ENCODE results near the gene PSTPIP1. TPM values are rescaled to one million over a fixed set of nuclear protein-coding genes. Genes with fewer than 3 reads are reported as not detected.

The PSTPIP1 gene
- polyA plus RNA-seq, 5 donors, result 1.1 to 3.1 (median 1.9) TPM

GRCh38 chr15:77042245-77042919 is 47.5 kb downstream of the PSTPIP1 start:
- no peak for DNase-seq

DNA sequence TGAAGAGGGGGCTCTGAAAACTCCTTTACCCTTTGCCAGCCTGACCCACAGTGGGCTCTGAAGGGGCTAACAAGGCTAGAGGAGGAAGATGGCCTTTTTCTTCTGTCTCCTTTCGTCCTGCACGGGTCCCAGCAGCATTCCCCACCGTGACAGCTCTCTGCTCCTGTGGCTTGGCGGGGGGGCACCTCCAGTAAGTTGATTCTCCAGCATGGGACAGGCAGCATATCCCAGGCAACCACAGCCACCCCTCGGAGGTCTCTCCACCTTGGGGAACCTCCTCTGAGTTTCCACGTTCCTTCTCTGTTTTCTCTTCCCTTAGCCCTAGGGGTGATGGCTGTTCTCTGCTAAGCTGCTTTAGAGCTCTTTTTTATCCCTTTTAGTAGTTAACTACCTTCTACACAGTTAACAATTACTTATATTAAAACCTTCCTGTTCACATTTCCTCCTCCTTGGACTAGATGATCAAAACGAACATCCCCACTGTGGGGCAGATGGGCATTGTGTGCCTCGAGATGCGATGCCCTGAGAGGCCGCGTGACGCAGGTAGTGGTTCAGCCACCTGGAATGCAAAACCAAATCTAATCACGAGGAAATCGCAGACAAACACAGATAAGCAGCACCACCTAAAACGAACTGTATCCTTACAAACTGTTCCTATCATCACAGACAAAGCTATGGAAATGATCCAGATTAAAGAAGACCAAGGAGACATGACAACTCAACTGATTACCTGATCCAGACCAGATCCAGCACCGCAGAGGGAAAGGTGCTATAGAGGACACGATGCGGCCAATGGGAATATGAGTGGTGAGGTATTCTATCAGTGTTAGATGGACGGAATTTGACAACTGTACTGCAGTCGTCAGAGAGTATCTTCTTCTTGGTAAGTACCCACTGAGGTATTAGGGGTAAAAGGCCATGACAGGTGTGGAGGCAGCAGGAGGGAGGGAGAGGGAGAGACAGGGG is 48.3 kb downstream of the PSTPIP1 start:
- no peak for DNase-seq

GRCh38 chr15:77044228-77045042 is 49.5 kb downstream of the PSTPIP1 start:
- no peak for DNase-seq

- DNase-seq, result no peak
These were observed 51.1 kb downstream of the PSTPIP1 start for GRCh38 chr15:77045985-77046384.

- DNase-seq, result no peak
These were observed 51.9 kb downstream of the PSTPIP1 start for GRCh38 chr15:77046704-77047412.

DNA sequence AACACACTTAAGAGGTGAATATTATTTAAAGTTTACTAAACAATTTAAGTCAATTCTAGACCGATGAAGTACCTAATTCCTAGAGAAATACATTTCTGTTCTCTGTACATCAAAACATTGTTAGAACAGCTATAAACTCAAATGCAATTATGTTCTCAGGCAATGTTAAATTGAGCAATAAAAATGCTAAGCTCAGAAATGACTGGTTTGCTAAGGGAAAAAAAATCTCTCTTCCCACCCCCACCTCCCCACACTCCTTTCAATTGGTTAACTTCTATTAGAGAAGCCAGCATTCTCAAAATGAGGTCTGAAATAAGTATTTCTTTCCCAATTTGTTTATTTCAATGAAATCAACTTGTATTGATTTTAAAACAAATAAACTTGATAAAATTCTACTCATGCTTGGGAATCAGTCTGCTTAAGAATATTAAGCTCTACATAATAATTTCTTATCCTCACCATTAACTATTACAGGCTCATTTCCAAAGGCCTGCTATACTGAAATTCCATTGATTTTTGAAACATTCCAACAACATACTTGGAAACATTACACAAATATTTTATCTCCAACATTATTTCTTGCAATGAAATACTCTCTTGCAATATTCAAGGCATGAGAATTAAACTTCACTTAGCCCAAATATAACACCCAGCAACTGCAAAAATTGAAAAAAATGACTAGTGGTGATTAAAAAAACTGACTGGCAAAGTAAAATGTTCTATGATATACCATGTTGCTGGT is 53.4 kb downstream of the PSTPIP1 start:
- DNase-seq, result no peak

GRCh38 chr15:77052556-77052955 is 57.6 kb downstream of the PSTPIP1 start:
- no peak for DNase-seq

DNA sequence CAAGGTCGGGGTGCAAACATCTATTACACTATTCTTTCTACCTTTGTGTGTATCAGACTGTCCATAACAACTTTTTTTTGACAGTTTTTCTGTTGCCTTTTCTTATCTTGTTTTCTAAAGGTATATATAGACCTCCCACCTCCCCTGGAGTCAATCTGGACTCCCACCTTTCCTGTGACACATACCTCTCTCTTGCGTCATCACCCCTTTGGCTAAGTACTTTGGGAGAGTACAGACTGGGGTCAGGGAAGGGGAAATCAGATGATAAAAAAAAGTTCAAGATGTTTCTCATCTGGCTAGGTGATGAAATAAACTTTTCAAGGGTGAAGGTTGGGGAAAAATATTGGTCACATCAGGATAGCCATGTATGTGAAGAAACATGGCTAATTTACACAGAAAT is 58.8 kb downstream of the PSTPIP1 start:
- DNase-seq, result no peak

DNA sequence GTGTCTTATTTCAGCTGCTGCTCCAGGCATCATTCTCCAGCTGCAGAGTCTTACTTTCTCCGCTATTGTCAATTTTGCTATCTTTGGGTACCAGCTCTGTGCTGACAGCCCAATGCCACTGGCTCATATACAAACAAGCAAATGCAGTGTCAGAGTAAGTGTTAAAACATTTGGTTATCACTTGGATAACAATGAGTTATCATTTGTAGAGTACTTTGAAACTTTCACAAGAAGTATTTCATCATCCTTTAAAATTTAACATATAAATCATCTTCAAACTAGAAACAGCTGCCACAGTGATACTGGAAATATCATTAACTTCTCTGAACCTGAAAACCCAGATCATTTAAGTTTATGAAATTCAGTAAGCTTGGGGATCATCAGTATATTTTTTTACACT is 62.1 kb downstream of the PSTPIP1 start:
- no peak for DNase-seq

DNA sequence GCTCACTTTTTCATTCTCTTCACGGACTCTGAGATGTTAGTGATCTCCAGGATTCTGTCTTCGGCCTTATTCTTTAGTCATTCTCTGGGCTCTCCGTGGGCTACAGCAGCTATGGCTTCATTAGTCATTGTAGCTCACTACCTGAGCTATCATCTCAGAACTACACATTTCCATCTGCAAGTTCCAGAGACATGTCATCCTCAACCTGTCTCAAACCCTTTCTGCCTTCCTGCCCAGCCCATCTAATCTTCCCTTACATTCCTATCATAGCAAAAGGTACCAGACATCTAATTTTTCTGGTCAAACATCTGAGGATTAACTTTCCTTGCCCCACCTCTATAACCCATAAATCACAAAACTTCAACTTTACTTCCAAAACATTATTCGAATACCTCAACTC is 62.8 kb downstream of the PSTPIP1 start:
- no peak for DNase-seq

- DNase-seq, result no peak
These were observed 63.5 kb downstream of the PSTPIP1 start for GRCh38 chr15:77058468-77058867.

- DNase-seq, result no peak
These were observed 64.9 kb downstream of the PSTPIP1 start for GRCh38 chr15:77059786-77060361.

- DNase-seq, result no peak
These were observed 65.6 kb downstream of the PSTPIP1 start for GRCh38 chr15:77060546-77060945.

- DNase-seq, result no peak
These were observed 68.3 kb downstream of the PSTPIP1 start for GRCh38 chr15:77063249-77063648.

DNA sequence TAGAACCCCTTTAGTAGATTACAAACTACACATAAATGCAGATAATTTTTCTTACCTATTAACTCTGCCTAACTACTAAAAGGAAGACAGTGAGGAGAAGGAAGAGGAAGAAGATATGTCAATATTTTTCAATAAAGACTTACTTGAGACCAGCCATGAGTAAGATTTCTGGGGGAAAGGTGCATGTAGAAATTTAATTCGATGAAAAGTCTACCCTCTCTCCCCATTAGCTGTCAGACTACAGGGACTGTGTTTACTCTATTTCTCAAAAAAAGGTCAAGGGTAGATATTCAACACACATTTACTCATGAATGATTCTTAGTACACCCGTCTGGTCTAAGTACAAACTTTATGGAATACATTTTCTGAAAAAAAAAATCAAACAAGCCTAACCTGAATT is 69.1 kb downstream of the PSTPIP1 start:
- no peak for DNase-seq

- DNase-seq, result no peak
These were observed 69.8 kb downstream of the PSTPIP1 start for GRCh38 chr15:77064539-77065308.

DNA sequence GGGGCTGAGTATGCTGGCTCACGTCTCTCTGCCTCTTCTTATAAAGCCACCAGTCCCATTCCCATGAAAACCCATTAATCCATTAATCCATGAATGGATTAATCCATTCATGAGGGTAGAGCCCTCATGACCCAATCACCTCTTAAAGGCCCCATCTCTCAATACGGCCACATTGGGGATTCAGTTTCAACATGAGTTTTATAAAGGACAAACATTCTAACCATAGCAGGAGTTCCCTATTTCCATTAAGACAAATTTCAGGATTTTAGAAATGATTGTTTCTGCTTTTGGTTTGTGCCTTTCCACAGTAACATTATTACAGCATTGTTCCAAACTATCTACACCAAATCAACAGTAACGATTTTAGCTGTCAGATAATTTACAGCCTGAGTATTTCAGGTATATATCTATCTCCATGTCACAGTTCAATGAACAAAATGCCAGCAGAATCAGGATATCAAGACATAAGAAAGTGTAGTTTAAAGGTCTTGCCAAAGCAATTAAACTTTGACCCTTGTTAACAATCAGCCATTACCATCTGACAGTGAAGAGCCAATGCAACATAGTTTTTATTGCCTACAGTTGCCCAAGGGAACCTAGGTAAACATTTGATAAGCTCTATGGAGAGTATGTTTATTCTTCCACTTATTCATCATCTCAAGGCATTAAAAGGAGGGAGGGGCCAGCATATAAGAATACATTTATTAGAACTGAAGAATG is 72.2 kb downstream of the PSTPIP1 start:
- no peak for DNase-seq

DNA sequence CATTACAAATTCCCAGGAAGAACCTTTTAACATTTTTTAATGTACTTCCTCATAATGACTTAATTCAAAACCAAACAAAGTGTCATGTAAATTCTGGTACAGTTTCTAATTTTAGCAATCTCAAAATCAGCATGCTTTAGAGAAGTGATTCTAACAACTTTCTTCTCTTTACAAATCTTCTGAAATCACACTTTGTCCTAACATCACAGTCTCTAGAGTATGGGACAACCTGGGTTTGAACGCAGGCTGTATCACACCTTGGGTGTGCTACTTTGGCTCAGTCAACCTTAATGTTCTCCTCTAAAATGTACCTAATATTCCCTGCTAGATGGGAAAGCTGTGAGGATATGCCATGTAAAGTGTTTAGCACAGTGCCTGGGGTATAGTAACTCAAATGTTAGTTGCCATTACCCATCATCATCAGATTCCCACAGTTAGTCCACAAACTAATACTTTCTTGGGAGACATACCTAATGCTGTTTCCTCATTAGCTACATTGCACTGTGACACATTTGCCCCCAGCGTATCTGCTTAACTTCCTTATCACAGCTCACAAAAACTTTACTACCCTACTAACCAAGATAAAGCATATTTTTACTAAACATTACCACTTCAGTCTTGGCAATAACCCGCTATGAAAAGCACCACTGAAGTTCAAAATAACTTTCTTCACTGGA is 72.9 kb downstream of the PSTPIP1 start:
- DNase-seq, result no peak
